Karpas-422 (cell line): ENCODE results near the gene GABRR1. TPM values are rescaled to one million over a fixed set of nuclear protein-coding genes. Genes with fewer than 3 reads are reported as not detected.
"Not testable (repeated sequence)": the region's sequence is repeated elsewhere in the genome, so short reads cannot be mapped to it uniquely, and the experiment has no call there.

ENCODE experiments used
- DNase-seq: peaks from one replicate; pipeline ENCODE4 v3.0.0-alpha.2; 2015
- H2AFZ ChIP-seq: fragments of 200-600 bp; sonication (generic); 2 replicates; pipeline ENCODE4 v1.6.1; 2014; ENCODE audit warnings: antibody characterized with exemption, low read length, mixed read lengths
- H3K27ac ChIP-seq: fragments of 200-600 bp; sonication (generic); 2 replicates; pipeline ENCODE4 v1.5.1; 2014; ENCODE audit warnings: mild to moderate bottlenecking, low read length, moderate library complexity
- H3K27me3 ChIP-seq: fragments of 200-600 bp; sonication (generic); 2 replicates; pipeline ENCODE4 v1.6.1; 2014; ENCODE audit warnings: low read length, mixed read lengths
- H3K36me3 ChIP-seq: fragments of 200-600 bp; sonication (generic); 2 replicates; pipeline ENCODE4 v1.6.1; 2014; ENCODE audit warnings: low read length, mixed read lengths; ENCODE audit not compliant: insufficient read depth
- H3K4me1 ChIP-seq: fragments of 200-600 bp; sonication (generic); 2 replicates; pipeline ENCODE4 v1.6.1; 2014; ENCODE audit warnings: mild to moderate bottlenecking, low read length, mixed read lengths
- H3K4me2 ChIP-seq: fragments of 200-600 bp; sonication (generic); 2 replicates; pipeline ENCODE4 v1.6.1; 2014; ENCODE audit warnings: low read length, low read depth, mild to moderate bottlenecking; ENCODE audit not compliant: poor library complexity, severe bottlenecking
- H3K4me3 ChIP-seq: fragments of 200-600 bp; sonication (generic); 2 replicates; pipeline ENCODE4 v1.5.1; 2014; ENCODE audit warnings: mild to moderate bottlenecking, antibody characterized with exemption, low read length, mixed read lengths
- H3K79me2 ChIP-seq: fragments of 200-600 bp; sonication (generic); 2 replicates; pipeline ENCODE4 v1.6.1; 2014; ENCODE audit warnings: mild to moderate bottlenecking, low read length, mixed read lengths
- H3K9ac ChIP-seq: fragments of 200-600 bp; sonication (generic); 2 replicates; pipeline ENCODE4 v1.6.0; 2014; ENCODE audit warnings: low read length
- H3K9me2 ChIP-seq: fragments of 200-600 bp; sonication (generic), shearing (Covaris generic); replicated peaks from 2 replicates; pipeline ENCODE4 v1.6.0; 2014; ENCODE audit warnings: mild to moderate bottlenecking, low read length, moderate library complexity; ENCODE audit not compliant: insufficient read depth
- H3K9me3 ChIP-seq: fragments of 300-700, 200-600 bp; sonication (generic); 2 replicates; pipeline ENCODE4 v1.6.1; 2014; ENCODE audit warnings: low read length, mixed read lengths
- H4K20me1 ChIP-seq: fragments of 200-600 bp; sonication (generic); 2 replicates; pipeline ENCODE4 v1.6.1; 2014; ENCODE audit warnings: mild to moderate bottlenecking, antibody characterized with exemption, low read length, low read depth; ENCODE audit not compliant: insufficient read depth
- total RNA-seq: library from RNA; depleted of rRNA; stranded (reverse); fragments of >200 nt; shearing (Covaris generic); gene quantifications from 2 replicates; pipeline ENCODE4 v1.2.3, GENCODE V29; 2014; ENCODE audit warnings: low replicate concordance

GABRR1 gene
- total RNA-seq, 1 experiment from 2014 or later, result not detected

- H3K4me1 ChIP-seq, result no peaks in the 10 kb centered on the region
- H4K20me1 ChIP-seq, result no peaks in the 10 kb centered on the region
- H3K4me2 ChIP-seq, result no peak overlapping the region
- no peaks in the 10 kb centered on the region for H3K36me3 ChIP-seq
- no peak overlapping the region for H3K27ac ChIP-seq
- H3K9me3 ChIP-seq, result no peaks in the 10 kb centered on the region
- no peak overlapping the region for H2AFZ ChIP-seq
- H3K9ac ChIP-seq, result no peak overlapping the region
- H3K9me2 ChIP-seq, result no peaks in the 10 kb centered on the region
- H3K27me3 ChIP-seq, result no peaks in the 10 kb centered on the region
- no peak overlapping the region for H3K4me3 ChIP-seq
- DNase-seq, result peak; percentile 48
- no peaks in the 10 kb centered on the region for H3K79me2 ChIP-seq
Observed at GRCh38 chr6:89239338-89239737, 22.2 kb upstream of the GABRR1 start.

GRCh38 chr6:89237158-89237557 lies 20.0 kb upstream of the GABRR1 start:
- Histone ChIP-seq H3K4me3 (no peak overlapping the region), H3K27me3 (no peaks in the 10 kb centered on the region), H3K9ac (no peak overlapping the region), H3K4me2 (no peak overlapping the region), H2AFZ (no peak overlapping the region), H3K79me2 (no peaks in the 10 kb centered on the region), H3K36me3 (no peaks in the 10 kb centered on the region), H3K27ac (no peak overlapping the region), H3K4me1 (no peaks in the 10 kb centered on the region), H4K20me1 (no peaks in the 10 kb centered on the region), H3K9me3 (no peaks in the 10 kb centered on the region), H3K9me2 (no peaks in the 10 kb centered on the region)
- no peak for DNase-seq

- not testable (repeated sequence) for H3K79me2 ChIP-seq, H3K27me3 ChIP-seq, H2AFZ ChIP-seq, H3K9me3 ChIP-seq, H3K4me1 ChIP-seq, H3K36me3 ChIP-seq, H4K20me1 ChIP-seq, H3K4me3 ChIP-seq, DNase-seq, H3K27ac ChIP-seq, H3K4me2 ChIP-seq, H3K9ac ChIP-seq, H3K9me2 ChIP-seq
Observed at GRCh38 chr6:89233605-89234004, 16.4 kb upstream of the GABRR1 start.

- H3K4me3 ChIP-seq, result no peak overlapping the region
- H3K9me2 ChIP-seq, result no peaks in the 10 kb centered on the region
- no peak overlapping the region for H3K27ac ChIP-seq
- H3K27me3 ChIP-seq, result no peaks in the 10 kb centered on the region
- no peaks in the 10 kb centered on the region for H3K4me1 ChIP-seq
- no peak overlapping the region for H2AFZ ChIP-seq
- DNase-seq, result no peak
- H3K36me3 ChIP-seq, result no peaks in the 10 kb centered on the region
- H3K79me2 ChIP-seq, result no peaks in the 10 kb centered on the region
- no peak overlapping the region for H3K4me2 ChIP-seq
- no peak overlapping the region for H3K9ac ChIP-seq
- H3K9me3 ChIP-seq, result no peaks in the 10 kb centered on the region
- no peaks in the 10 kb centered on the region for H4K20me1 ChIP-seq
Observed at GRCh38 chr6:89222712-89223039, 5.5 kb upstream of the GABRR1 start.

- Histone ChIP-seq H2AFZ (no peak overlapping the region), H3K27ac (no peak overlapping the region), H3K9me3 (no peaks in the 10 kb centered on the region), H3K9ac (no peak overlapping the region), H3K79me2 (no peaks in the 10 kb centered on the region), H4K20me1 (no peaks in the 10 kb centered on the region), H3K4me3 (no peak overlapping the region), H3K4me1 (no peaks in the 10 kb centered on the region), H3K27me3 (no peaks in the 10 kb centered on the region), H3K36me3 (no peaks in the 10 kb centered on the region), H3K9me2 (no peaks in the 10 kb centered on the region), H3K4me2 (no peak overlapping the region)
- no peak for DNase-seq
Observed at GRCh38 chr6:89221971-89222711, 5.0 kb upstream of the GABRR1 start.

- Histone ChIP-seq H3K9me2 (no peaks in the 10 kb centered on the region), H3K9ac (no peak overlapping the region), H3K4me3 (no peak overlapping the region), H4K20me1 (no peaks in the 10 kb centered on the region), H3K9me3 (no peaks in the 10 kb centered on the region), H3K36me3 (no peaks in the 10 kb centered on the region), H3K27me3 (no peaks in the 10 kb centered on the region), H3K4me1 (no peaks in the 10 kb centered on the region), H2AFZ (no peak overlapping the region), H3K4me2 (no peak overlapping the region), H3K79me2 (no peaks in the 10 kb centered on the region), H3K27ac (no peak overlapping the region)
- no peak for DNase-seq
Observed at GRCh38 chr6:89221129-89221528, 4.0 kb upstream of the GABRR1 start.

GRCh38 chr6:89216411-89216810 lies 747 bp downstream of the GABRR1 start:
- Histone ChIP-seq H3K27me3 (no peaks in the 10 kb centered on the region), H3K9ac (no peak overlapping the region), H3K27ac (no peak overlapping the region), H3K4me1 (no peaks in the 10 kb centered on the region), H3K9me3 (no peaks in the 10 kb centered on the region), H3K9me2 (no peaks in the 10 kb centered on the region), H3K4me3 (no peak overlapping the region), H3K36me3 (no peaks in the 10 kb centered on the region), H3K79me2 (no peaks in the 10 kb centered on the region), H2AFZ (no peak overlapping the region), H4K20me1 (no peaks in the 10 kb centered on the region), H3K4me2 (no peak overlapping the region)
- no peak for DNase-seq

- H3K79me2 ChIP-seq, result no peaks in the 10 kb centered on the region
- H3K4me1 ChIP-seq, result no peaks in the 10 kb centered on the region
- no peak overlapping the region for H3K4me3 ChIP-seq
- H3K9me3 ChIP-seq, result no peaks in the 10 kb centered on the region
- H3K9me2 ChIP-seq, result no peaks in the 10 kb centered on the region
- H3K9ac ChIP-seq, result no peak overlapping the region
- no peak overlapping the region for H3K4me2 ChIP-seq
- no peak overlapping the region for H2AFZ ChIP-seq
- no peaks in the 10 kb centered on the region for H3K36me3 ChIP-seq
- DNase-seq, result no peak
- no peak overlapping the region for H3K27ac ChIP-seq
- H4K20me1 ChIP-seq, result no peaks in the 10 kb centered on the region
- H3K27me3 ChIP-seq, result no peaks in the 10 kb centered on the region
Observed at GRCh38 chr6:89215391-89215790, 1.8 kb downstream of the GABRR1 start.

- no peak for DNase-seq
- H3K27me3 ChIP-seq, result no peaks in the 10 kb centered on the region
- H3K9me3 ChIP-seq, result no peaks in the 10 kb centered on the region
- H3K9me2 ChIP-seq, result no peaks in the 10 kb centered on the region
- no peaks in the 10 kb centered on the region for H4K20me1 ChIP-seq
- no peaks in the 10 kb centered on the region for H3K4me1 ChIP-seq
- H3K27ac ChIP-seq, result no peak overlapping the region
- H3K9ac ChIP-seq, result no peak overlapping the region
- H3K4me2 ChIP-seq, result no peak overlapping the region
- H3K4me3 ChIP-seq, result no peak overlapping the region
- H3K36me3 ChIP-seq, result no peaks in the 10 kb centered on the region
- no peaks in the 10 kb centered on the region for H3K79me2 ChIP-seq
- H2AFZ ChIP-seq, result no peak overlapping the region
Observed at GRCh38 chr6:89214197-89214596, 3.0 kb downstream of the GABRR1 start.
